Omental fat pad (tissue), 4 donors: Measurements from ENCODE around the gene C13orf46. TPM values are rescaled to one million over a fixed set of nuclear protein-coding genes. Genes with fewer than 3 reads are reported as not detected.
A peak's percentile ranks its signal among the peaks of the same experiment; 100 is the strongest.

ENCODE experiments used
- ATAC-seq: fragments of 150-250 bp; one replicate; pipeline ENCODE4 v1.9.1; 2016; ENCODE audit warnings: mild to moderate bottlenecking, moderate library complexity; ENCODE audit not compliant: low FRiP score
- DNase-seq: peaks from one replicate; pipeline ENCODE4 v3.0.0-alpha.2; 2019; ENCODE audit warnings: low spot score
- total RNA-seq, 4 donors: library from RNA; depleted of rRNA; stranded (reverse); fragments of >200 nt; gene quantifications; one replicate each; pipeline ENCODE4 v1.1.0, GENCODE V29; 2016
- TF ChIP-seq, protein P1 (sequence below), 3 donors: fragments of 450-650 bp; IDR thresholded peaks; one replicate each; pipeline ENCODE4 v1.5.1; 2016 to 2017; ENCODE audit warnings: antibody characterized with exemption in 3 of 3, mild to moderate bottlenecking in 3 of 3, moderate library complexity in 2 of 3

C13orf46 gene
- total RNA-seq, 4 donors from 2014 or later, result 0.13 to 6.9 (median 1.6) TPM

- TF ChIP-seq, protein P1, sequence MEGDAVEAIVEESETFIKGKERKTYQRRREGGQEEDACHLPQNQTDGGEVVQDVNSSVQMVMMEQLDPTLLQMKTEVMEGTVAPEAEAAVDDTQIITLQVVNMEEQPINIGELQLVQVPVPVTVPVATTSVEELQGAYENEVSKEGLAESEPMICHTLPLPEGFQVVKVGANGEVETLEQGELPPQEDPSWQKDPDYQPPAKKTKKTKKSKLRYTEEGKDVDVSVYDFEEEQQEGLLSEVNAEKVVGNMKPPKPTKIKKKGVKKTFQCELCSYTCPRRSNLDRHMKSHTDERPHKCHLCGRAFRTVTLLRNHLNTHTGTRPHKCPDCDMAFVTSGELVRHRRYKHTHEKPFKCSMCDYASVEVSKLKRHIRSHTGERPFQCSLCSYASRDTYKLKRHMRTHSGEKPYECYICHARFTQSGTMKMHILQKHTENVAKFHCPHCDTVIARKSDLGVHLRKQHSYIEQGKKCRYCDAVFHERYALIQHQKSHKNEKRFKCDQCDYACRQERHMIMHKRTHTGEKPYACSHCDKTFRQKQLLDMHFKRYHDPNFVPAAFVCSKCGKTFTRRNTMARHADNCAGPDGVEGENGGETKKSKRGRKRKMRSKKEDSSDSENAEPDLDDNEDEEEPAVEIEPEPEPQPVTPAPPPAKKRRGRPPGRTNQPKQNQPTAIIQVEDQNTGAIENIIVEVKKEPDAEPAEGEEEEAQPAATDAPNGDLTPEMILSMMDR (IDR thresholded peaks at IDR 0.05), result no peak
- DNase-seq (no peak), ATAC-seq (no peak)
These were observed 19.6 kb downstream of the C13orf46 start for GRCh38 chr13:113954046-113954835.

DNA sequence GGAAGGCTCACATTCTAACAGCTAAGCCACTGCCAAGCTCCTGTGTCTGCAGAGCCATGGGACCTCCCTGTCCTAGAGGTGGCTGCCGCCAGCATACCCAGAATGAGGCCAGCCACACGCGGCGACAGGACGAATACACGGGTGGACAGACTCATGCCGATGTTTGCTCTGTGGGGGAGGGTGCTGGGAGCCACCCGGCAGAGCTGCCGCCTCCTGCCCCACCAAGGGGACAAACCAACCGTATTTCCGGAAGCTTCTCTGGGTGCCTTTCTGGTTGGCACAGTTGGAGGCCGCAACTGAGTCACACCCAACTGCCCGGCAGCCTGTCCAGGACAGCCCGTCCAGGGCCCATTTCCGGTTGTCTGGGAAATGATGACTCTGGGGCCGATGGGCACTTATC is 20.3 kb downstream of the C13orf46 start:
- ATAC-seq (no peak), DNase-seq (no peak)
- TF ChIP-seq, protein P1 (IDR thresholded peaks at IDR 0.05), result no peak

- DNase-seq, result no peak
- TF ChIP-seq, protein P1 (IDR thresholded peaks at IDR 0.05), result no peak
- no peak for ATAC-seq
These were observed 20.8 kb downstream of the C13orf46 start for GRCh38 chr13:113952983-113953520.

GRCh38 chr13:113952151-113952982 is 21.5 kb downstream of the C13orf46 start:
- TF ChIP-seq, protein P1 (IDR thresholded peaks at IDR 0.05), result no peak
- ATAC-seq (no peak), DNase-seq (no peak)

GRCh38 chr13:113951246-113951999 is 22.5 kb downstream of the C13orf46 start:
- DNase-seq, result peak; percentile 59
- TF ChIP-seq, protein P1 (IDR thresholded peaks at IDR 0.05), result peak in 1 of 3 donors; percentile 71
- ATAC-seq, result peak; percentile 93

DNA sequence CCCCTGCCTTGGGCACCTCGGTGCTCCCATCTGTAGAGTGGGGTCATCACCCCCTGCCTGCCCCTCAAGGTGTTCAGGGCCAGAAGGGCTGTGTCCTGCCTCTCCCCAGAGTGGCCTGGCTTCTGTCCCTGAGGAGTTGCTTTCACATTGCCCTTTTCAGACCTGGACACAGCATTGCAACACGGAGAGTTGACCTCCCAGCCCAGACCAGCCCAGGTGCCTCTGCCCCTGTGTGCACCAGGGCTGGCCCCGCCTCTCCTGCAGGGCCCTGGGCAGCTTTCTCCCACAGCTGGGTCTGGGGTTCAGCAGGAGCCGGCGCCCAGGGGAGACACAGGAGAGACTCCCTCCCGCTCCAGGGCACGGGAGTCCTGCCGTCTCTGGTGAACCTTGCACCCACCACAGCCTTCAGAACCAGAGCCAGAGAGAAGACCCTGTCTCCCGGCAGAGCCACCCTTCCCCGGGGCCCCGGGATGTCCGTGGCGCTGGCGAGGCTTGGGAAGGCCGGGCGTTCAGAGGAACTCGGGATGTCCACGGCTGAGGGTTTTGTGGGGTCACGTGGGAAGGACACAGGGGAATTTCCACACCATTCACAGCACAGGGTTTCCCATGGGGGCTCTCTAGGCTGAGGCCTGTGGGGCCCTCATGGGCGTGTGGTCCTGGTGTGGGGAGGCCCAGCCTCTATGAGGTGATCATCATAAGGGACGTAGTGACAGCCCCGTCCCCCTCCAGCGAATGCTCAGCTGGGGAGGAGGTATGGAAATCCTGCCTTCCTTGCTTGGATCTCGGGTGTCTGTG is 23.2 kb downstream of the C13orf46 start:
- TF ChIP-seq, protein P1 (IDR thresholded peaks at IDR 0.05), result no peak
- no peak for DNase-seq
- ATAC-seq, result peak; percentile 28
